Right cardiac atrium (tissue), 5 donors: ENCODE results near the gene RNF130. TPM values are rescaled to one million over a fixed set of nuclear protein-coding genes. Genes with fewer than 3 reads are reported as not detected.

Source experiments
- ATAC-seq, 2 donors: fragments of 200-7000 bp; cut with Tn5 transposase; one replicate each; pipeline versions ENCODE4 v1.8.0 to v1.9.1; 2020; ENCODE audit warnings: moderate library complexity in 2 of 2, mild to moderate bottlenecking in 1 of 2
- DNase-seq, 3 donors: peaks; one replicate each; pipeline ENCODE4 v3.0.0-alpha.2; 2020
- H3K27ac ChIP-seq: one replicate; pipeline ENCODE4 v1.5.1; 2013; ENCODE audit warnings: mild to moderate bottlenecking, low read length, control low read depth, moderate library complexity
- H3K27me3 ChIP-seq: one replicate; pipeline ENCODE4 v1.6.1; 2013; ENCODE audit not compliant: control insufficient read depth, insufficient read depth
- H3K4me1 ChIP-seq: one replicate; pipeline ENCODE4 v1.6.1; 2013; ENCODE audit warnings: low read length; ENCODE audit not compliant: control insufficient read depth, insufficient read depth
- H3K4me3 ChIP-seq: one replicate; pipeline ENCODE4 v1.5.1; 2013; ENCODE audit warnings: low read length, control low read depth
- H3K9me3 ChIP-seq: one replicate; pipeline ENCODE4 v1.6.1; 2013; ENCODE audit warnings: low read length; ENCODE audit not compliant: control insufficient read depth
- WGBS: extraction: QIAGEN DNeasy Blood & Tissue Kit; methylation state at CpG from one replicate; pipeline ENCODE4 v1.1.7; 2013; 5-methylcytosine and 5-hydroxymethylcytosine counted together
- intact Hi-C, 4 donors: fragments of 100-400 bp; cut with DNase I; formaldehyde crosslinking; loops; one replicate each; pipeline versions ENCODE4 v1.11.0 to v1.14.0; 2022 to 2023
- polyA plus RNA-seq: library from polyadenylated mRNA; stranded (reverse); fragments of 200-250 nt; gene quantifications from one replicate; pipeline ENCODE4 v1.2.3, GENCODE V29; 2013
- total RNA-seq, 4 donors: library from RNA; stranded (reverse); fragmentation: NEBNext Ultra II Directional; extraction: Animal tissue kit (Norgen Biotek cat#: 25700); gene quantifications; one replicate each; pipeline ENCODE4 v1.2.1, GENCODE V29; 2021
- donor health status: healthy with polysubstance abuse.
- donor health status: DM: no; HTN: yes; CAD: no.
- donor health status: DM: no; HTN: no; CAD: no.
- donor health status: DM: no; HTN: yes; CAD: no; lungs with severe emphysema.
- donor health status: DM: yes; HTN: yes; CAD: no.

The RNF130 gene
- total and polyA plus RNA-seq, 5 donors: 40.8 to 51.6 (median 48.2) TPM

DNA sequence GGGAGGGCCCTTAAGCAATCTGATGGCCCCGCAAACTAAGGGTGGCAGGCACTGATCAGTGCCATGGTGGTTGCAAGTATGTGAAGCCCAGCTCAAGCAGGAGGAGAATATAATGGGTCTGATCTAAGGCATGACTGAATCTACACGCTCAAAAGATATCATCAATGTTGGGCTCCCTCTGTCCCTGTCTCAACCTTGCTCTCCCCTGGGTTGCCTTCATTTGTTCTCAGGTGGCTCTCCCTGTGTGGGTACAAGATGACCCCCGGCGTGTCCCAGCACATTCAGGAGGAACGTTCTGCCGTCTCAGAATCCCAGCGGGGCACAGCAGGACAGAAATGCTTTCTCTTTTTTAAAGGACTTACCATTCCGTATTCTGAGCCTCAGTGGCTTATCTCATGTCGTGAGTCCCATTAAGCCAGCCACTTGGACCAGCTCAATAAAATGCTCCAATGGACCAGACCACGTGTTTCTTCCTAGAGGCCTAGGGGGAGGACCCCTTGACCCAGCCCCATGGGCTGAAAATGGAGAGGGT lies 12.0 kb upstream of the RNF130 start:
- no peaks in the 10 kb centered on the region for H3K9me3 ChIP-seq
- ATAC-seq: no peak
- no peaks in the 10 kb centered on the region for H3K4me1 ChIP-seq
- H3K27me3 ChIP-seq: no peaks in the 10 kb centered on the region
- 86% methylated on average over 10 of the region's 10 CpGs for WGBS
- intact Hi-C loops: loop anchor here in 1 of 4 donors (10.0 kb wide), 1 partner anchor 99 kb away; no protein-coding TSS in a partner anchor
- DNase-seq: no peak
- H3K27ac ChIP-seq: no peak overlapping the region
- H3K4me3 ChIP-seq: no peak overlapping the region

DNA sequence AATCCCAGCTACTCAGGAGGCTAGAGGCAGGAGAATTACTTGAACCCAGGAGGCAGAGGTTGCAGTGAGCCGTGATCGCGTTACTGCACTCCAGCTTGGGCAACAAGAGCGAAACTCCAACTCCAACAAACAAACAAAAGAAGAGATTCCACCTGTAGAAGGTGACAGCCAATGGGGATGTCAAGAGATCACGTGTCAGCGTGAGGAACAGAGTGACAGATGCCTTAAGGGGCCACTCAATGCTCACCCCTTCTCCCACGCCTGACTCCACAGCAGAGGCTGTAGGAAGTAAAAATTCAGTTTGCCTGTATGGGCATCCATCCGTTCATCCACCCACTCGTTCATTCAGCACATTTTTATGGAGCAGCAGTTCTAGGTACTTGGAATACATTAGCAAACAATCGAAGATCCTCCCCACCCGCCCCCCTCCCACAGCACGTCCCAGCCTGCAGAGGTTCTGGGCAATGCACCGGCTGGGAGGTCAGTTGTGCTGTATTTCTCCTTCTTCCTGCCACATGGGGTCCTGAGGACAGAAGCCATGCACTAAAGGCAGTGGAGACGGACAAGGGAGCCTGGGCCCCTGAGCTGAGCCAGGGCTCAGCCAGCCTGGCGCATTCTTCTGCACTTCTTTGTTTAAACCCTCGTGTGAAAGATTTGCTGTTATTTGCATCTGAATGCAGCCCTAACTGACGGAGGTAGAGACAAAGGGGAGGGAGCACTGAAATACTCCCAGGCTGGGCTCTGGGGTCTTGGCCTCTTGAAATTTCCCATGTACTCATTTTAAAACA lies 11.3 kb upstream of the RNF130 start:
- ATAC-seq: no peak
- no peak overlapping the region for H3K27ac ChIP-seq
- intact Hi-C loops: loop anchor here in 1 of 4 donors (10.0 kb wide), 1 partner anchor 98 kb away; no protein-coding TSS in a partner anchor
- no peaks in the 10 kb centered on the region for H3K4me1 ChIP-seq
- no peaks in the 10 kb centered on the region for H3K27me3 ChIP-seq
- no peak overlapping the region for H3K4me3 ChIP-seq
- H3K9me3 ChIP-seq: no peaks in the 10 kb centered on the region
- no peak for DNase-seq
- 68% methylated on average over 17 of the region's 17 CpGs for WGBS

DNA sequence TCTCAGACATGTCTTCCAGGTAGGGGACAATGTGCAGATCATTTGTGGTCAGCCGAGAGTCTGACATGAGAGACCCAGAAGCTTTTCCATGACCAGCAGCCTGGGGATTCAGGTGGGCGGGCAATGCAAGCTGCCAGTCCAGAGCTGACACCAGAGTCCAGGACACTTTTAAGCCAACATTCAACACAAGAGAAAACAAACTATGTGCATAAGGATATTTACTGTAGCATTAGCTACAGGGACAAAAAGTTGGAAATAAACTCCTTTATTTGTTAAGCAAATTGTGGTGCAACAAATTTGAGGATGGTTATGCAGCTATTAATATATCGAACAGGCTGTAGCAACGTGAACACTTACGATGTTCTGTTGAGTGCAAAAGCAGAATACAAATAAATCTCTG lies 9.9 kb upstream of the RNF130 start:
- H3K4me1 ChIP-seq: no peaks in the 10 kb centered on the region
- no peaks in the 10 kb centered on the region for H3K27me3 ChIP-seq
- 88% methylated on average over 5 of the region's 5 CpGs for WGBS
- DNase-seq (no peak), ATAC-seq (no peak)
- intact Hi-C loops: loop anchor here in 1 of 4 donors (10.0 kb wide), 1 partner anchor 97 kb away; no protein-coding TSS in a partner anchor
- no peak overlapping the region for H3K27ac ChIP-seq
- no peak overlapping the region for H3K4me3 ChIP-seq
- no peaks in the 10 kb centered on the region for H3K9me3 ChIP-seq

DNA sequence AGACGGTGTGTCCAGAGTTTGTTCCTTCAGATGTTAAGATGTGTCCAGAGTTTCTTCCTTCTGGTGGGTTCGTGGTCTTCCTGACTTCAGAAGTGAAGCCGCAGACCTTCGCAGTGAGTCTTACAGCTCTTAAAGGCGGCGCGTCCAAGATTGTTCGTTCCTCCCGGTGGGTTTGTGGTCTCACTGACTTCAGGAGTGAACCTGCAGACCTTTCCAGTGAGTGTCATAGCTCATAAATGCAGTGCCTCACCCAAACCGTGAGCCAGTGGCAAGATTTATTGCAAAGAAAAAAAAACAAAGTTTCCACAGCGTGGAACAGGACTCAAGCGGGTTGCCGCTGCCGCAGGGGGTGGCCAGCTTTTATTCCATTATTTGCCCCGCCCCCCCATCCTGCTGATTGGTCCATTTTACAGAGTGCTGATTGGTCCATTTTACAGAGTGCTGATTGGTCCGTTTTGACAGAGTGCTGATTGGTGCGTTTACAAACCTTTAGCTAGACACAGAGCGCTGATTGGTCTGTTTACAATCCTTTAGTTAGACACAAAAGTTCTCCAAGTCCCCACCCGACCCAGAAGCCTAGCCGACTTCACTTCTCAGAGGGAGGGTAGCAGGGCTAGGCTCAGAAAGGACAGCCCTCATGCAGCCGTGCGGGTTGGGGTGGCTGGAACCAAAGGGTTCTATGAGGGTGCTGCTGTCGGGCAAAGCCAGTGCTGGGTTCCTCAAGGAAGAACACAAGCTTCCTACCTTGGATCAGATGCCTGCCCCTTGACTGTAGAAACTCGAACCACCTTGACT lies 9.1 kb upstream of the RNF130 start:
- Histone ChIP-seq H3K27me3 (no peaks in the 10 kb centered on the region), H3K4me1 (no peaks in the 10 kb centered on the region), H3K9me3 (no peaks in the 10 kb centered on the region), H3K27ac (no peak overlapping the region), H3K4me3 (no peak overlapping the region)
- WGBS: 85% methylated on average over 24 of the region's 24 CpGs
- intact Hi-C loops: loop anchor here in 1 of 4 donors (10.0 kb wide), 1 partner anchor 96 kb away; no protein-coding TSS in a partner anchor
- DNase-seq: no peak
- no peak for ATAC-seq

DNA sequence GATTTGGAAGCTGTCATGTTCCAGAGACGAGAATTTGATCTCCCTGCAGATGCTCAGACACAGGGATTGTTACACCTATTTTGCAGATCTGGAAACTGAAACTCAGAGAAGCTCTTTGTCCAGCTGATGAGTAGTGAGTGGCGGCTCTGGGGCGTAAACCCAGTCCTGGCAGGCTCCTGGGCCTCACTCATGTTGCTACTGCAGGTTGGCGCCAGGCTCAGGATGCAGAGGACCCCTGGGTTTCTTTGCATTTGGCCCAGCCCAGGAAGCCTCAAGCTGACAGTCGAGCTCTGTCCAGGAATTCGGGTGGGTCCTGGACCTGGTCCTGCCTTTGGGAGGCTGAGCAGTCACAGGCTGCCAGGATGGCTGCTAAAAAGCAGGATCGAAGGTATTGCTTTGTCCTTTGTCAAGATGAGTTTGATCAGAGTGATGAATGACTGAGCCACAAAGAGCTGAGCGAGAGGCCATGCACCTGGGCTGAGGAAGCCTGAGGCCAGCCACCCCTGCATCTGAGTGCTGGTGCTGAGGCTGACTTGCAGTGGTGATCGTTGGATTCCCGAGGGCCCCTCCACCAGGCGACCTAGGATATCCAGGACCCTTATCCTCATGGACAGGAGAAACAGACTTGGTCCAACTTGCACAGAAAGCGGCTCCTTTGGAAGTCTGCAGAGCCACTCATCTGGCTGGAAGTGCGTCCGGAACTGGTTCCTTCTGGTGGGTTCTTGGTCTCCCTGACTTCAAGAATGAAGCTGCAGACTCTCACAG lies 8.3 kb upstream of the RNF130 start:
- intact Hi-C loops: loop anchor here in 2 of 4 donors (10.0 kb wide), 1 partner anchor 95 kb away; no protein-coding TSS in a partner anchor

DNA sequence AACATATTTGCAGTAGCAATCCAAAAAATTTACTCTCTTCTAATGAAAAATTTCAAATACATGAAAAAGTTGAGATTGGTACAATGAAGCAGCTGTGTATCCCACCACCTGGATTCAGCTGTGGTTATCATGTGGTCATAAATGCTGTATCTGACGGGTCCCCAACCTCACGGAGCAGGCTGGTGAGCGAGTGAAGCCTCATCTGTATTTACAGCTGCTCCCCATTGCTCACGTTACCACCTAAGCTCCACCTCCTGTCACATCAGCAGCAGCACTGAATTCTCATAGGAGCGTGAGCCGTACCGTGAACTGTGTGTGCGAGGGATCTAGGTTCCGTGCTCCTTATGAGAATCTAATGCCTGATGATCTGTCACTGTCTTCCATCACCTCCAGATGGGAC lies 6.8 kb upstream of the RNF130 start:
- intact Hi-C loops: loop anchor here in 1 of 4 donors (10.0 kb wide), 1 partner anchor 94 kb away; no protein-coding TSS in a partner anchor
- Histone ChIP-seq H3K4me1 (no peaks in the 10 kb centered on the region), H3K9me3 (no peaks in the 10 kb centered on the region), H3K4me3 (no peak overlapping the region), H3K27me3 (no peaks in the 10 kb centered on the region), H3K27ac (no peak overlapping the region)
- DNase-seq (no peak), ATAC-seq (no peak)
- WGBS: 81% methylated on average over 9 of the region's 9 CpGs

More for the DNA sequence above, 8.3 kb upstream of the RNF130 start:
- no peak overlapping the region for H3K4me3 ChIP-seq
- no peaks in the 10 kb centered on the region for H3K27me3 ChIP-seq
- no peaks in the 10 kb centered on the region for H3K4me1 ChIP-seq
- ATAC-seq (no peak), DNase-seq (no peak)
- 74% methylated on average over 14 of the region's 14 CpGs for WGBS
- no peaks in the 10 kb centered on the region for H3K9me3 ChIP-seq
- H3K27ac ChIP-seq: no peak overlapping the region

DNA sequence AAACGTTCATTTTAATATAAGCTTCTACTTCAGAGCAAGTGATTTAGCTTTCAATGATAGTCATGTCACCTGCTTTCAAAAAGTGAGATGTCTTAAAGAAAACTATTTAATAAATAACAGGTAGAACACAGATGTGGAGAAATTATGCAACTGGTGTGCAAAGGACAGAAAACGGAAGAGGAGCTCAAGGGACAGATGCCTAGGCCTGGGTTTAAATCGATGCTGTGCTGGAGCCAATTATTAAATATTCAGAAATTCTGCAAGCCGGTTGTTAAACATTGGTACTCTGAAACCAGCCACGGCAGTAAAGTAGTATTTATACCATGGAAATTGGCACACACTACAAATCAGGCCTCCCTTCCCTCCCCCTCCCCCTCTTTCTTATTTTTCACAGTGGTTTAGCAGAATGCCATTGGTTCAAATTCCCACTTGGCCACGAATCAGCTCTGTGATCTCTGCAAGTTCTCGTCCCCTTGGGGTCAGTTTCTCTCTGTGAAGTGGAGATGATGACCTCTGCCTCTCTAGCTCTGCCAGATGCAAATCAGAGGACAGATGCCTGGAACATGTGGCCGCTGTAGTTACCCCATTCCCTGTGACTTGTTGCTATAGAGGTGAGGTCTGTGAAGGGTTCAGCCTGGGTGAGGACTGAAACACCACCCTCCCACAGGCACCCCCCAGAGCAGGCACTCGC lies 6.2 kb upstream of the RNF130 start:
- Histone ChIP-seq H3K4me3 (no peak overlapping the region), H3K27me3 (no peaks in the 10 kb centered on the region), H3K27ac (no peak overlapping the region), H3K4me1 (no peaks in the 10 kb centered on the region), H3K9me3 (no peaks in the 10 kb centered on the region)
- 83% methylated on average over 9 of the region's 9 CpGs for WGBS
- intact Hi-C loops: loop anchor here in 1 of 4 donors (10.0 kb wide), 1 partner anchor 93 kb away; no protein-coding TSS in a partner anchor
- DNase-seq (no peak), ATAC-seq (no peak)

DNA sequence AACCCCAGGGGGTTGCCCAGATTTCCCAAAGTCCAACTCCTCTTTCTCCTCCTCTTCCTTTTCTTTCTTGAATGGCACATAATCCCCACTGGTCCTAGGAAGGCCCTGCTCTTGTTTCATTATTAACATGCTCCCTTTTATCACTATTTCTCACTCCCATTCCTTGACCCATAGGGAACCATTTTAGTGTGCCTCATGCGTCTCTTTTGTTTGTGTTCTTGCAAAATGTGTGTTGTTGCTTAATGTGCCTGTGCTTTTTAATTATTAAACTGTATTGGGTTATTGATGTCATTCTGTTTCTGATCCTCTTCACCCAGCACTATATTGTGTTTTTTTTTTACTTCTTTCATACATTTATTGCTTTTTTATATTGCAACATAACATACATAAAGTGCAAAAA lies 4.1 kb upstream of the RNF130 start:
- no peak overlapping the region for H3K27ac ChIP-seq
- H3K27me3 ChIP-seq: no peaks in the 10 kb centered on the region
- intact Hi-C loops: loop anchor here in 1 of 4 donors (10.0 kb wide), 1 partner anchor 91 kb away; no protein-coding TSS in a partner anchor
- no peaks in the 10 kb centered on the region for H3K9me3 ChIP-seq
- H3K4me3 ChIP-seq: no peak overlapping the region
- no peak for ATAC-seq
- no peaks in the 10 kb centered on the region for H3K4me1 ChIP-seq
- DNase-seq: no peak
- WGBS: 76% methylated on average over 1 of the region's 1 CpG

DNA sequence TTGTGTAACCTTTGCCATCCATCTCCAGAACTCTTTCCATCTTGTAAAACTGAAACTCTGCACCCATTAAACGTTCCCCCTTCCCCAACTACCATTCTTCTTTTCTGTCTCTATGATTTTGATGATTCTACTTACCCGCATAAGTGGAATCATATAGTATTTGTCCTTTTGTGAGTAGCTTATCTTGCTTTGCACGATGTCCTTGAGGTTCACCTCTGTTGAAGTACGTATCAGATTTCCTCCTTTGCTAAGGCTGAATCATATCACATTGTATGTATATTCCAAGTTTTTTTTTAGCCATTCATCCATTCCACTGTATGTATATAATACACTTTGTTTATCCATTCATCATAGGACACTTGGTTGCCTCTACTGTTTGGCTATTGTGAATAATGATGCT lies 2.9 kb upstream of the RNF130 start:
- Histone ChIP-seq H3K4me3 (no peak overlapping the region), H3K9me3 (no peaks in the 10 kb centered on the region), H3K27me3 (no peaks in the 10 kb centered on the region), H3K4me1 (peaks cover 5% of the 10 kb centered on the region), H3K27ac (no peak overlapping the region)
- DNase-seq: no peak
- no peak for ATAC-seq
- intact Hi-C loops: loop anchor here in 1 of 4 donors (10.0 kb wide), 1 partner anchor 90 kb away; no protein-coding TSS in a partner anchor
- WGBS: 78% methylated on average over 4 of the region's 4 CpGs

DNA sequence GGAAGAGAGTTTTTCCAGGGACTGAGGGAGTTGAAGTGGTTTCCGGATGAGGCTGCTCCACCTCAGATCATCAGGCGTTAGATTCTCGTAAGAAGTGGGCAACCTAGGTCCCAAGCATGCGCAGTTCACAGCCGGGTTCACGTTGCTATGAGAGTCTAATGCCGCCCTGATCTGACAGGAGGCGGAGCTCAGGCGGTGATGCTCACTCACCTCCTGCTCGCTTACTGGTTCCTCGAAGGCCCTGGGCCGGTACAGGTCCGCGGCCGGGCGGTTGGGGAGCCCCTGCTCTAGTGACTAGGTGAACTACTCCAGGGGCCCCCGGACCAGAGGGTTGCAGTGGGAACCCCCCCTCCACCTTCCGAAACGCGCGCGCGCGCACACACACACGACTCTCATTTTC lies 997 bp upstream of the RNF130 start:
- DNase-seq: peak; percentile 28 to 69 (median 65)
- no peaks in the 10 kb centered on the region for H3K27me3 ChIP-seq
- intact Hi-C loops: loop anchor here in 1 of 4 donors (10.0 kb wide), 1 partner anchor 88 kb away; no protein-coding TSS in a partner anchor
- no peaks in the 10 kb centered on the region for H3K9me3 ChIP-seq
- peaks cover 5% of the 10 kb centered on the region for H3K4me1 ChIP-seq
- H3K4me3 ChIP-seq: no peak overlapping the region
- no peak for ATAC-seq
- whole genome bisulfite sequencing: 79% methylated on average over 25 of the region's 25 CpGs
- H3K27ac ChIP-seq: no peak overlapping the region
